ENCODE data around the gene RHO.

The RHO gene

GRCh38 chr3:129584631-129585030 lies 56.2 kb downstream of the RHO start:
- DNase-seq = no peak

Measured in NCI-H524 treated with DMSO at 0.1 percent for 48 hours (cell line).